Esophagus muscularis mucosa (tissue), 4 donors: ENCODE data around the gene GNPTAB. TPM values are rescaled to one million over a fixed set of nuclear protein-coding genes. Genes with fewer than 3 reads are reported as not detected.

Source experiments
- DNase-seq: peaks from one replicate; pipeline ENCODE4 v3.0.0-alpha.2; 2017; ENCODE audit errors: extremely low spot score
- H3K27ac ChIP-seq, 4 donors: fragments of 200-600 bp; sonication (generic); replicated peaks in 1 of 4; 1 replicate in 3 of 4; 2 replicates in 1 of 4; pipeline ENCODE4 v1.5.1; 2016 to 2019; ENCODE audit warnings: mild to moderate bottlenecking in 1 of 4
- H3K27me3 ChIP-seq, 4 donors: fragments of 200-600 bp; sonication (generic); one replicate each; pipeline versions ENCODE4 v1.5.1 to v1.6.0; 2016 to 2019
- H3K36me3 ChIP-seq, 4 donors: fragments of 200-600 bp; sonication (generic); one replicate each; pipeline ENCODE4 v1.5.1; 2016 to 2019
- H3K4me1 ChIP-seq, 4 donors: fragments of 200-600 bp; sonication (generic); one replicate each; pipeline ENCODE4 v1.5.1; 2016 to 2019
- H3K4me3 ChIP-seq, 4 donors: fragments of 200-600 bp; sonication (generic); 1 replicate in 2 of 4; 2 replicates in 2 of 4; pipeline ENCODE4 v1.5.1; 2016 to 2019; ENCODE audit warnings: mild to moderate bottlenecking in 4 of 4, moderate library complexity in 1 of 4
- H3K9me3 ChIP-seq, 4 donors: fragments of 200-600 bp; sonication (generic); 1 replicate in 3 of 4; 2 replicates in 1 of 4; pipeline ENCODE4 v1.5.1; 2016 to 2019
- EP300 ChIP-seq: sonication (generic); formaldehyde crosslinking; IDR thresholded peaks from one replicate; pipeline ENCODE4 v1.6.1; 2017; ENCODE audit warnings: antibody characterized with exemption
- POLR2A ChIP-seq: fragments of 450-650 bp; IDR thresholded peaks from one replicate; pipeline ENCODE4 v1.6.1; 2017; ENCODE audit warnings: antibody characterized with exemption, moderate library complexity, mild to moderate bottlenecking, low read depth
- POLR2AphosphoS5 ChIP-seq, 2 donors: sonication (generic); formaldehyde crosslinking; IDR thresholded peaks; one replicate each; pipeline ENCODE4 v1.6.1; 2017; ENCODE audit warnings: antibody characterized with exemption in 2 of 2
- WGBS: methylation state at CpG from one replicate; pipeline ENCODE4 v1.1.5; 2018; 5-methylcytosine and 5-hydroxymethylcytosine counted together
- intact Hi-C: fragments of 100-400 bp; cut with DNase I; formaldehyde crosslinking; loops from one replicate; pipeline ENCODE4 v1.15.1; 2023
- total RNA-seq, 4 donors: library from RNA; depleted of rRNA; stranded (reverse); fragments of >200 nt; gene quantifications; one replicate each; pipeline versions ENCODE4 v1.1.0 to v1.2.1, GENCODE V29; 2016
- TF ChIP-seq, protein P1 (sequence below), 3 experiments: fragments of 200-600 bp in 2 of 3; fragments of 450-650 bp in 1 of 3; sonication (generic) in 2 of 3; IDR thresholded peaks; one replicate each; pipeline ENCODE4 v1.5.1; 2017 to 2019; ENCODE audit warnings: antibody characterized with exemption in 3 of 3, mild to moderate bottlenecking in 2 of 3, moderate library complexity in 1 of 3

The GNPTAB gene
- total RNA-seq, 4 donors from 2014 or later = 30.5 to 37.0 (median 32.1) TPM

DNA sequence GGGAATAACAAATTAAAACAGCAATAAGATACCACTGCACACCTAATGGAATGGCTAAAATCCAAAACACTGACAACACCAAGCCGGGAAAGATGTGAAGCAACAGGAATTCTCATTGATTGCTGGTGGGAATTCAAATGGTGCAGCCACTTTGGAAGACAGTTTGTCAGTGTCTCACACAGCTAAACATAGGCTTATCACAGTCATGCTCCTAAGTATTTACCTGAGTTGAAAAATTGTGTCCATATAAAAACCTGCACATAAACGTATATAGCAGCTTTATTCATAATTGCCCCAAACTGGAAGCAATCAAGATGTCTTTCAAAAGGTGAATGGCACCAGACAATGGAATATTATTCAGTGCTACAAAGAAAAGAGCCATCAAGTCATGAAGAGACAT, 21.6 kb downstream of the GNPTAB start:
- WGBS = 71% methylated on average over 2 of the region's 2 CpGs
- no peaks in the 10 kb centered on the region for H3K27me3 ChIP-seq
- TF ChIP-seq EP300 (no peak), POLR2A (no peak), POLR2AphosphoS5 (IDR thresholded peaks at IDR 0.05) (no peak)
- TF ChIP-seq, protein P1, sequence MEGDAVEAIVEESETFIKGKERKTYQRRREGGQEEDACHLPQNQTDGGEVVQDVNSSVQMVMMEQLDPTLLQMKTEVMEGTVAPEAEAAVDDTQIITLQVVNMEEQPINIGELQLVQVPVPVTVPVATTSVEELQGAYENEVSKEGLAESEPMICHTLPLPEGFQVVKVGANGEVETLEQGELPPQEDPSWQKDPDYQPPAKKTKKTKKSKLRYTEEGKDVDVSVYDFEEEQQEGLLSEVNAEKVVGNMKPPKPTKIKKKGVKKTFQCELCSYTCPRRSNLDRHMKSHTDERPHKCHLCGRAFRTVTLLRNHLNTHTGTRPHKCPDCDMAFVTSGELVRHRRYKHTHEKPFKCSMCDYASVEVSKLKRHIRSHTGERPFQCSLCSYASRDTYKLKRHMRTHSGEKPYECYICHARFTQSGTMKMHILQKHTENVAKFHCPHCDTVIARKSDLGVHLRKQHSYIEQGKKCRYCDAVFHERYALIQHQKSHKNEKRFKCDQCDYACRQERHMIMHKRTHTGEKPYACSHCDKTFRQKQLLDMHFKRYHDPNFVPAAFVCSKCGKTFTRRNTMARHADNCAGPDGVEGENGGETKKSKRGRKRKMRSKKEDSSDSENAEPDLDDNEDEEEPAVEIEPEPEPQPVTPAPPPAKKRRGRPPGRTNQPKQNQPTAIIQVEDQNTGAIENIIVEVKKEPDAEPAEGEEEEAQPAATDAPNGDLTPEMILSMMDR (IDR thresholded peaks at IDR 0.05) = no peak
- H3K9me3 ChIP-seq = no peaks in the 10 kb centered on the region
- H3K4me1 ChIP-seq = peaks cover 9 to 24% (median 22%) of the 10 kb centered on the region in 4 donors
- H3K27ac ChIP-seq = no peak overlapping the region
- DNase-seq = no peak
- intact Hi-C loops = no loop called here
- H3K36me3 ChIP-seq = no peaks in the 10 kb centered on the region
- H3K4me3 ChIP-seq = no peak overlapping the region

DNA sequence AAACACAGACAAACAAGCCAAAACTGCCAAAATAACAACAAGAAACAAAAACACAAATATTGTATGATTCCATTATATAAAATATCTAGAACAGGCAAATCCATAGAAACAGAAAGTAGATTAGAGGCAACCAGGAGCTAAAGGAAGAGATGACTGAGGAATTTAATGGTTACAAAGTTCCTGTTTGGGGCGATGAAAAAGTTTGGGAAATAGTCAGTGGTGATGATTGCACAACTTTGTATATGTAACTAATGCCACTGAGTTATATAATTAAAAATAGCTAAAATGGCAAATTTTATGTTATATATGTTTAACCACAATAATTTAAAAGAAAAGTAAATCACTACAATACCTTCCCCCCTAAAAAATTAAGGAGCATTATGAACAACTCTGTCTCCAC, 24.5 kb downstream of the GNPTAB start:
- Histone ChIP-seq H3K27ac (no peak overlapping the region), H3K36me3 (no peaks in the 10 kb centered on the region), H3K27me3 (no peaks in the 10 kb centered on the region), H3K4me1 (peaks cover 15 to 24% (median 20%) of the 10 kb centered on the region in 4 donors), H3K9me3 (no peaks in the 10 kb centered on the region), H3K4me3 (no peak overlapping the region)
- no peak for DNase-seq
- intact Hi-C loops = no loop called here
- 81% methylated on average over 1 of the region's 1 CpG for WGBS
- TF ChIP-seq POLR2AphosphoS5 (IDR thresholded peaks at IDR 0.05) = no peak
- TF ChIP-seq EP300 = no peak
- no peak for TF ChIP-seq POLR2A
- TF ChIP-seq, protein P1 (IDR thresholded peaks at IDR 0.05) = no peak

DNA sequence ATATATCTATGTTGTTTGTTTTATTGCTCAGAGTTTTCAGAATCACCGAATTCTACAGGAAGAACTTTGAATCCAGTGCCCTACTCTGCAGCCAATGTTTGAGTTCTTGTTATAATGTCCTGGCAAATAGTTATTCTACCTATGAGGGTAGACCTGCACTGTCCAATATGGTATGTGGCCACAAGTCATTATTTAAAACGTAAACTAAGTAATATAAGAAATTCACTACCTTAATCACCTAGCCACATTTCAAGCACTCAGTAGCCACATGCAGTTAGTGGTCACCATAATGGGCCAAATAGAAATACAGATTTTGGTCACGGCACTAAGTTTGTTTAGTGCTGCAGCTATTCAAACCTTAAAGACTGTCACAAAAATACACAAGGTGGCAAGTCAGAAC, 26.4 kb downstream of the GNPTAB start:
- TF ChIP-seq EP300 (no peak), POLR2AphosphoS5 (IDR thresholded peaks at IDR 0.05) (no peak), POLR2A (no peak)
- H3K9me3 ChIP-seq = no peaks in the 10 kb centered on the region
- intact Hi-C loops = no loop called here
- H3K4me3 ChIP-seq = no peak overlapping the region
- peaks cover 4 to 10% (median 6%) of the 10 kb centered on the region in 4 donors for H3K4me1 ChIP-seq
- H3K27ac ChIP-seq = no peak overlapping the region
- DNase-seq = no peak
- no peaks in the 10 kb centered on the region for H3K36me3 ChIP-seq
- H3K27me3 ChIP-seq = no peaks in the 10 kb centered on the region
- 92% methylated on average over 3 of the region's 3 CpGs for WGBS

DNA sequence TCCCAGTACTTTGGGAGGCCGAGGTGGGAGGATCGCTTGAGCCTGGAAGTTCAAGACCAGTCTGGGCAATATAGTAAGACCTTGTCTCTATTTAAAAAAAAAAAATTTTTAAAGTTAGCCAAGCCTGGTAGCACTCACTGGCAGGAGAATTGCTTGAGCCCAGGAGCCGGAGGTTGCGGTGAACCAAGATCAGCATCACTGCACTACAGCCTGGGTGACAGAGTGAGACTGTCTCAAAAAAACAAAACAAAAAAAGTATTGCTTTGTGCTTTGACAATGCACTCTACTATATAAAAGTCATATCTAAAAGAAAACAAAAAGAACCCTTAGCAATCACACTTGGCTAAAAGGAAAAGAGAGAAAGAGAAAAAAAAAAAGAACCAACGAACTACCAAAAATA, 26.8 kb downstream of the GNPTAB start:
- WGBS = 92% methylated on average over 5 of the region's 5 CpGs
- no peak overlapping the region for H3K4me3 ChIP-seq

DNA sequence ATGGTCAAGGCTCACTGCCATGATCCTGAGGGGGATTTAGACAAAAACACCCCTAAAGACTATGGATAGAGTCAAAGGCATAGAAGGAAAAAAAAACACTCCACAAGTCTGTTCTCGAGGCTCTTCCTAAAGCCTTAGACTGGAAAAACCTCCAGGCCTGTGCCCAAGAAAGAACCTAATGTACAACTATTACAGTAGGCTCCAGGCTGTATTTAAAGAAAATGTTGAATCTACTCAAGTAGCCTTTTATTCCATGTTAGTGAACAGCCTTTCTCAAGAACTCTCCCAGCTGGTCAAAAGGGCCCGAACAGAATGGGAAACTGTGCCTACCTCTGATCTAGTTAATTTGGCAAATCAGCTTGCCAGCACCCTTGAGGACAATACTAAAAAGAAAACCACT, 28.3 kb downstream of the GNPTAB start:
- DNase-seq = no peak
- Histone ChIP-seq H3K27me3 (no peaks in the 10 kb centered on the region), H3K9me3 (no peaks in the 10 kb centered on the region), H3K4me1 (peaks cover 4 to 7% (median 5%) of the 10 kb centered on the region in 4 donors), H3K27ac (no peak overlapping the region), H3K4me3 (no peak overlapping the region), H3K36me3 (no peaks in the 10 kb centered on the region)
- TF ChIP-seq POLR2A (no peak), POLR2AphosphoS5 (IDR thresholded peaks at IDR 0.05) (no peak), EP300 (no peak)
- TF ChIP-seq, protein P1 (IDR thresholded peaks at IDR 0.05) = no peak
- 93% methylated on average over 2 of the region's 2 CpGs for WGBS
- intact Hi-C loops = no loop called here

More for the DNA sequence above, 26.8 kb downstream of the GNPTAB start:
- DNase-seq = no peak
- Histone ChIP-seq H3K9me3 (no peaks in the 10 kb centered on the region), H3K27me3 (no peaks in the 10 kb centered on the region), H3K36me3 (no peaks in the 10 kb centered on the region), H3K4me1 (peaks cover 4 to 7% (median 5%) of the 10 kb centered on the region in 4 donors), H3K27ac (no peak overlapping the region)
- TF ChIP-seq POLR2AphosphoS5 (IDR thresholded peaks at IDR 0.05) (no peak), POLR2A (no peak), EP300 (no peak)
- TF ChIP-seq, protein P1 (IDR thresholded peaks at IDR 0.05) = no peak
- intact Hi-C loops = no loop called here
